Ovary (tissue), 9 donors: ENCODE measurements around the gene NOTCH1. TPM values are rescaled to one million over a fixed set of nuclear protein-coding genes. Genes with fewer than 3 reads are reported as not detected.

ENCODE experiments used
- DNase-seq, 5 donors: peaks; one replicate each; pipeline ENCODE4 v3.0.0-alpha.2; 2019 to 2020
- H3K27ac ChIP-seq, 2 donors: fragments of 200-600 bp; one replicate each; pipeline versions ENCODE4 v1.5.1 to v1.8.0; 2019 to 2022
- H3K27me3 ChIP-seq: fragments of 200-600 bp; one replicate; pipeline ENCODE4 v1.8.0; 2022
- H3K36me3 ChIP-seq: fragments of 200-600 bp; sonication (generic); one replicate; pipeline ENCODE4 v1.5.1; 2019
- H3K4me1 ChIP-seq: one replicate; pipeline ENCODE4 v1.8.1; 2013; ENCODE audit warnings: mild to moderate bottlenecking, moderate library complexity; ENCODE audit not compliant: insufficient read depth
- H3K4me3 ChIP-seq: fragments of 200-600 bp; sonication (generic); one replicate; pipeline ENCODE4 v1.5.1; 2017
- H3K9me3 ChIP-seq, 2 donors: fragments of 200-600 bp in 1 of 2; sonication (generic) in 1 of 2; one replicate each; pipeline versions ENCODE4 v1.5.1 to v1.8.1; 2013 to 2019; ENCODE audit warnings: mild to moderate bottlenecking in 1 of 2, moderate library complexity in 1 of 2
- EP300 ChIP-seq: sonication (generic); formaldehyde crosslinking; IDR thresholded peaks from one replicate; pipeline ENCODE4 v1.6.1; 2017; ENCODE audit warnings: antibody characterized with exemption
- POLR2A ChIP-seq: fragments of 450-650 bp; IDR thresholded peaks from one replicate; pipeline ENCODE4 v1.6.1; 2017; ENCODE audit warnings: antibody characterized with exemption, mild to moderate bottlenecking, moderate library complexity
- WGBS, 3 donors: extraction: QIAGEN DNeasy Blood & Tissue Kit in 1 of 3; methylation state at CpG; one replicate each; pipeline versions ENCODE4 v1.1.5 to v1.1.7; 2013 to 2017; 5-methylcytosine and 5-hydroxymethylcytosine counted together
- intact Hi-C, 4 donors: fragments of 100-400 bp; cut with DNase I; formaldehyde crosslinking; loops; one replicate each; pipeline versions ENCODE4 v1.11.0 to v1.15.1; 2022 to 2023
- polyA plus RNA-seq, 2 donors: library from polyadenylated mRNA; stranded (reverse); fragments of 200-250 nt in 1 of 2; fragments of 350-450 nt in 1 of 2; fragmentation: Illumina TruSeq in 1 of 2; extraction: RNeasy Lipid Tissue Mini Kit (QIAGEN cat#74804) in 1 of 2; gene quantifications; one replicate each; pipeline ENCODE4 v1.2.3, GENCODE V29; 2013 to 2014
- total RNA-seq, 7 donors: library from RNA; depleted of rRNA in 2 of 7; stranded (reverse); fragments of >200 nt in 2 of 7; fragmentation: NEBNext Ultra II Directional in 3 of 7; extraction: Animal tissue kit (Norgen Biotek cat#: 25700) in 3 of 7; gene quantifications; one replicate each; pipeline versions ENCODE4 v1.1.0 to v1.2.4, GENCODE V29; 2016 to 2023
- TF ChIP-seq, protein P1 (sequence below), 3 donors: fragments of 450-650 bp in 2 of 3; fragments of 200-600 bp in 1 of 3; IDR thresholded peaks; one replicate each; pipeline versions ENCODE4 v1.5.1 to v1.8.0; 2016 to 2022; ENCODE audit warnings: antibody characterized with exemption in 3 of 3, mild to moderate bottlenecking in 1 of 3
- donor health status: DM: no; HTN: no; CAD: no; lungs with moderate emphysema.
- donor health status: DM: no; HTN: no; CAD: no.
- donor health status: Bipolar disorder and iron deficiency.
- donor health status: DM: yes; HTN: yes; CAD: no.
- donor health status: DM: no; HTN: no; CAD: no.
- donor health status: DM: yes; HTN: yes; CAD: no.

Gene NOTCH1
- total and polyA plus RNA-seq, 9 donors = 2.5 to 30.9 (median 17.1) TPM

DNA sequence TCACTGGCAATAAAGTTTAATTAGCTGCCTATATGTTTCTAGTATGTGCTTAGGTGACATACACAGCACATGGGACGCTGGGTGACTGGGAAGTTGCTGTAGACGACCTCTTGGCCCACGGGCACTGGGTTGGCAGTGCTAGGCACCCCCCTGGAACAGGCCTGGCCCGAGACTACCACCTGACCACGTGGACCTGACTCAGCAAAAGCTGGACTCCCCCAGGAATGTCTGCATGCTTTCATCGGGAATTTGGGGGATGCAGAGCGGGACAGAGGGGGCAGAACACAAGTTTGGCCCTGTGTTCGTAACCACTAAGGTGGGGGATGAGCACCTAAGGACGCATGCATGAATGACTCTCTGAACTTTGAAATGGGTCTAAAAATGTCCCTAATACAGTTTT lies 89.6 kb downstream of the NOTCH1 start:
- H3K27ac ChIP-seq = no peak overlapping the region

DNA sequence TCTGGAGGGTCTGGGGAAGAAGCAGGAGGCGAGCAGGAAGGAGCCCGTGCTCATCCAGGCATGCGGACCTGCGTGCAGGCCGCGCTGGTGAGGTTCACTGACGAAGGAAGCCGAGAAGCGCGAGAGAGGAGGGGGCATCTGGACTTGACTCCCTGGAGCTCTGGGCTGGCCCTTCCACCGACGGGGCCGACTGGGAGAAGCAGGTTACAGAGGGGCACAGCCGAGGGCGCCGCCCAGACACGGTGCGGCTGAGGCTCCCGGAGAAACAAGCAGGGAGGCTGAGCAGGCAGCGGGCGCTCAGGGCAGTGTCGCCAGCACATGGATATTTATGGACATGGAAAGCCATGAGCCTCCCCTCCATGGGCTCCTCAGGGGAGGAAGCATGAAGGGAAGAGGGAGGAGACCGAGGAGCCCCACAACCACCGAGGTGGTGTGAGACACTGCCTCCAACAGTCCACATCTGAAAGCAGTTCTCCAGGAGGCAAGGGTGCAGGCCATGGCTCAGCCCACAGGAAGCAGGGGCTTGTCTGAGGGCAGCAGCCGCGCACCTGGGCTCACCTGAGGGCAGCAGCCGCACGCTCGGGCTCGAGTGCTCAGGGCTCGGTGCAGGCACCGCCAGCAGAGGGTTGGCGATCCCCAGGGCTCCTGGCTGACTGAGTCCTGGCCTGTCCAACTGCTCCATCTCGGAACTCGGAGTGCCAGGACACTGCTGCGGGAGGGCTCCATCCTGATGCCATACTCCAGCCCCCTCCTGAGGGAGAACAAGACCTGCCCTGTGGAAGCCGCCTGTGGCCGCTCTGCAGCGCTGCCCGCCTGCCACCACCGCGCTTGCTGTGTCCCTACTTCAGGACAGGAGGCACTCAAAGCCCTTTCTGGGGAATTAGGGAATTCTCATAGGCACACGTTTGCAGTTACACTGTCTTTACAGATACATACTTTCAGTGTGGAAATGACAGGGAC lies 90.5 kb downstream of the NOTCH1 start:
- TF ChIP-seq EP300 = no peak
- TF ChIP-seq POLR2A = no peak
- TF ChIP-seq, protein P1, sequence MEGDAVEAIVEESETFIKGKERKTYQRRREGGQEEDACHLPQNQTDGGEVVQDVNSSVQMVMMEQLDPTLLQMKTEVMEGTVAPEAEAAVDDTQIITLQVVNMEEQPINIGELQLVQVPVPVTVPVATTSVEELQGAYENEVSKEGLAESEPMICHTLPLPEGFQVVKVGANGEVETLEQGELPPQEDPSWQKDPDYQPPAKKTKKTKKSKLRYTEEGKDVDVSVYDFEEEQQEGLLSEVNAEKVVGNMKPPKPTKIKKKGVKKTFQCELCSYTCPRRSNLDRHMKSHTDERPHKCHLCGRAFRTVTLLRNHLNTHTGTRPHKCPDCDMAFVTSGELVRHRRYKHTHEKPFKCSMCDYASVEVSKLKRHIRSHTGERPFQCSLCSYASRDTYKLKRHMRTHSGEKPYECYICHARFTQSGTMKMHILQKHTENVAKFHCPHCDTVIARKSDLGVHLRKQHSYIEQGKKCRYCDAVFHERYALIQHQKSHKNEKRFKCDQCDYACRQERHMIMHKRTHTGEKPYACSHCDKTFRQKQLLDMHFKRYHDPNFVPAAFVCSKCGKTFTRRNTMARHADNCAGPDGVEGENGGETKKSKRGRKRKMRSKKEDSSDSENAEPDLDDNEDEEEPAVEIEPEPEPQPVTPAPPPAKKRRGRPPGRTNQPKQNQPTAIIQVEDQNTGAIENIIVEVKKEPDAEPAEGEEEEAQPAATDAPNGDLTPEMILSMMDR (IDR thresholded peaks at IDR 0.05) = no peak
- H3K27me3 ChIP-seq = no peaks in the 10 kb centered on the region
- 88 to 92% (median 89%) methylated on average over 32 to 43 of the region's 43 CpGs for WGBS, 3 donors
- no peaks in the 10 kb centered on the region for H3K4me1 ChIP-seq
- no peak overlapping the region for H3K27ac ChIP-seq
- no peaks in the 10 kb centered on the region for H3K9me3 ChIP-seq
- no peaks in the 10 kb centered on the region for H3K36me3 ChIP-seq
- H3K4me3 ChIP-seq = no peak overlapping the region
- intact Hi-C loops = no loop called here
- no peak for DNase-seq

More for the DNA sequence above, 89.6 kb downstream of the NOTCH1 start:
- no peak overlapping the region for H3K4me3 ChIP-seq
- H3K4me1 ChIP-seq = no peaks in the 10 kb centered on the region
- intact Hi-C loops = no loop called here
- no peak for DNase-seq
- no peaks in the 10 kb centered on the region for H3K36me3 ChIP-seq
- no peak for TF ChIP-seq POLR2A
- TF ChIP-seq, protein P1 (IDR thresholded peaks at IDR 0.05) = no peak
- TF ChIP-seq EP300 = no peak
- H3K27me3 ChIP-seq = no peaks in the 10 kb centered on the region
- WGBS, 3 donors = 72 to 78% (median 77%) methylated on average over 9 of the region's 9 CpGs
- H3K9me3 ChIP-seq = no peaks in the 10 kb centered on the region

DNA sequence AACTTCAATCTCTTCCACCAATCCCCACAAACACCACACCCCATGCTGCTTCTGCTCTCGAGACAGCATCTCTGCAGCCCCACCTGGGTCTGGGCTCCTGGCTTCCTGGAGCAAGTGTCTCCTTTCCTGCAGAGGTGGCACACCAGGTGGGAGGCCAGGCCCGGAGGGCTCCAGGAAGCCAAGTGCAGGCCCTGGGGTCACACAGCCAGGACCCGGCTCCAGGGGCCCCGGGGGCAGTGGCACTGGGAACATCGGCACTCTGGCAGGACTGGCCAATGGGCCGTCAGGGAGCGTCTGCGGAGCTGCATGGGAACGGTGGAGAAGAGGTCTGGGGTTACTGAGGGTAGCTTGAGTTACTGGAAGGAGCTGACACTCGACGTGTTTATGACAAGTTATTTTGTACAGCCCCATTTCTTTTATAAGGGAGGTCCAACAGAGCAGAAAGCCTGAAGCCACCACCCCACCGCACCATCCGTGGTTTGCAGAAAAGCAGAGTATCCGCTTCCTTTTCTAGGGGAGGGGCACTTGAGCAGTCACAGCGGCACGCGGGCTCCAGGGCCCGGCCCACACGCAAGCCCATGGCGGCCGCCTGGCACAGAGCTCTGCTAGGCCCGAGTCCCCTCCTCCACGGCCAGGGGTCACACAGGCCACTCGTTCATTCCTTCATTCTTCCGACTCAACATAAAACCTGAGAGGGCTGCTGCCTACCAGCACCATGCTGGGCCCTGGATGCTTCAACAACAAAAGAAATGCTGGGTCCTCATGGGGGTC lies 91.6 kb downstream of the NOTCH1 start:
- no peak overlapping the region for H3K4me3 ChIP-seq

DNA sequence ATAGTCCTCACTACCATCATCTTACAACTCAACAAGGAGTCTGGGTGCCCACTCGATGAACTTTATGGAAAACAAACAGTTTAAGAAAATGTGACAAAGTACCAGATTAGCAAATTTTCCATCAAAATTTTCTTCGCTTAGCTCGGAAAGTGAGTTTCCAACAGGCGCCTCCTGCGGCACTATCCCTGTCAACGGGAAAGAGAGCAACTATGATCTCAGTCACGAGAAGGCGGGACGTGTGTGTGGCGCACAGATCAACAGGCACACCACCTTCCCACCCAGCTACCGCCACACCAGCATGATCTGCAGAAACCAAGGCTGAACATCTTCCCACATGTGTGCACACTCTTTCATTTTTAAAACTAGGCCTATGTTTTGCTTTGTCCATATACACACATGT lies 92.5 kb downstream of the NOTCH1 start:
- 86 to 88% (median 87%) methylated on average over 11 of the region's 11 CpGs for WGBS, 3 donors
- no peak for DNase-seq
- no peaks in the 10 kb centered on the region for H3K27me3 ChIP-seq
- H3K4me1 ChIP-seq = no peaks in the 10 kb centered on the region
- H3K4me3 ChIP-seq = no peak overlapping the region
- H3K36me3 ChIP-seq = no peaks in the 10 kb centered on the region
- intact Hi-C loops = no loop called here
- TF ChIP-seq, protein P1 (IDR thresholded peaks at IDR 0.05) = no peak
- TF ChIP-seq EP300 (no peak), POLR2A (no peak)
- no peak overlapping the region for H3K27ac ChIP-seq
- no peaks in the 10 kb centered on the region for H3K9me3 ChIP-seq

More for the DNA sequence above, 91.6 kb downstream of the NOTCH1 start:
- TF ChIP-seq EP300 (no peak), POLR2A (no peak)
- TF ChIP-seq, protein P1 (IDR thresholded peaks at IDR 0.05) = no peak
- no peak for DNase-seq
- Histone ChIP-seq H3K9me3 (no peaks in the 10 kb centered on the region), H3K27me3 (no peaks in the 10 kb centered on the region), H3K27ac (no peak overlapping the region), H3K4me1 (no peaks in the 10 kb centered on the region), H3K36me3 (no peaks in the 10 kb centered on the region)
- intact Hi-C loops = no loop called here
- 77 to 82% (median 79%) methylated on average over 24 to 25 of the region's 25 CpGs for WGBS, 3 donors
